Epithelial cell of esophagus (primary cell): ENCODE results near the gene WNT16.
"Not testable (repeated sequence)": the region's sequence is repeated elsewhere in the genome, so short reads cannot be mapped to it uniquely, and the experiment has no call there.

Experiments
- DNase-seq: peaks from one replicate; pipeline ENCODE4 v3.0.0; 2010; ENCODE audit warnings: low read depth
- H3K4me3 ChIP-seq: 2 replicates; pipeline ENCODE4 v1.5.1; 2011; ENCODE audit warnings: mild to moderate bottlenecking, low read length, control low read depth
- TF ChIP-seq, protein P1 (sequence below): IDR thresholded peaks from 2 replicates; pipeline ENCODE4 v1.5.1; 2011; ENCODE audit warnings: low read depth, mild to moderate bottlenecking, low read length, control low read depth, inconsistent platforms; ENCODE audit not compliant: insufficient read depth; ENCODE audit errors: missing control alignments

WNT16 gene

DNA sequence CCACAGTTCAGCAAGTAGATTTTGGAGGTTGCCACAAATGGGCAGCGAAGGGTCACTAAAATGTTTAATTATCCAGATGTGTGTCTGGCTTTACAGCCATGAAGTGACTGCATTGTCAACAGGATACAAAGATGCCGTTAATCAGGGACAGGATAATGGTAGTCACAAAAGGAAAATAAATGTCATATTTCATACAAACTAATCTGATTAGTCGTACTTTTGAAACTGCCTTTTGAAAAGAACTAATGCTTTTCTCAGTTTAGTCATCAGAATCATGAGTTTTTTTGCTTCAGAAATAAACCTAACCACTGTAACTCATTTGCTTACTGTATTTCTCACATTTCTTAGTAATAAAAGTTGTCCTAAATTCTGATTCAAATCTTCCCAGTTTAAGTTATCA is 22.2 kb upstream of the WNT16 start:
- no peak overlapping the region for H3K4me3 ChIP-seq
- no peak for DNase-seq
- TF ChIP-seq, protein P1, sequence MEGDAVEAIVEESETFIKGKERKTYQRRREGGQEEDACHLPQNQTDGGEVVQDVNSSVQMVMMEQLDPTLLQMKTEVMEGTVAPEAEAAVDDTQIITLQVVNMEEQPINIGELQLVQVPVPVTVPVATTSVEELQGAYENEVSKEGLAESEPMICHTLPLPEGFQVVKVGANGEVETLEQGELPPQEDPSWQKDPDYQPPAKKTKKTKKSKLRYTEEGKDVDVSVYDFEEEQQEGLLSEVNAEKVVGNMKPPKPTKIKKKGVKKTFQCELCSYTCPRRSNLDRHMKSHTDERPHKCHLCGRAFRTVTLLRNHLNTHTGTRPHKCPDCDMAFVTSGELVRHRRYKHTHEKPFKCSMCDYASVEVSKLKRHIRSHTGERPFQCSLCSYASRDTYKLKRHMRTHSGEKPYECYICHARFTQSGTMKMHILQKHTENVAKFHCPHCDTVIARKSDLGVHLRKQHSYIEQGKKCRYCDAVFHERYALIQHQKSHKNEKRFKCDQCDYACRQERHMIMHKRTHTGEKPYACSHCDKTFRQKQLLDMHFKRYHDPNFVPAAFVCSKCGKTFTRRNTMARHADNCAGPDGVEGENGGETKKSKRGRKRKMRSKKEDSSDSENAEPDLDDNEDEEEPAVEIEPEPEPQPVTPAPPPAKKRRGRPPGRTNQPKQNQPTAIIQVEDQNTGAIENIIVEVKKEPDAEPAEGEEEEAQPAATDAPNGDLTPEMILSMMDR = no peak

DNA sequence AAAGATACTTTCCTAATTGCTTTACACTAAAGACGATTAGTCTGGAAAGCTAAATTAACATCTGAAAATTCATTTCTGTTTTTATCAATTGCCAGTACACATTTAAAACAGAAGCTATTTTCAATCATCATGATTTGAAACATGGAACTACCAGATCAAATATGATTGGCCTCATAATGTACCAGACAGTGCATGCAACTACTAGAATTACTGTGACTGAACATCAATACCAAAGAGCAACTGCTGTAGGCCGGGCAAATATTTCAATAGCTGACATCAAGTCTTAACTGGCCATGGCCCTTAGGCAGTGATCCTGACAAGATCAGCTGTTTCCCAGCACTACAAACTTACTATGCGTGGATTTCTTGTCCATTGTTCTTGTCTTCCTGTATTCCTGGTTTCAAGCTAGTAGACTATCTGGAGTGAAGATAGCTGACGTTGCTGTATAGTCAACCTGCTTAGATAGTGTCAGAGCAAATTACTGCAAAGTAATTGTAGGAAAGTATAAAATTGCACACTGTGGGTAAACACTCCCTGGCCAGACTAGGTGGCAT is 21.7 kb upstream of the WNT16 start:
- H3K4me3 ChIP-seq = no peak overlapping the region
- DNase-seq = peak; percentile 93
- TF ChIP-seq, protein P1 = no peak

DNA sequence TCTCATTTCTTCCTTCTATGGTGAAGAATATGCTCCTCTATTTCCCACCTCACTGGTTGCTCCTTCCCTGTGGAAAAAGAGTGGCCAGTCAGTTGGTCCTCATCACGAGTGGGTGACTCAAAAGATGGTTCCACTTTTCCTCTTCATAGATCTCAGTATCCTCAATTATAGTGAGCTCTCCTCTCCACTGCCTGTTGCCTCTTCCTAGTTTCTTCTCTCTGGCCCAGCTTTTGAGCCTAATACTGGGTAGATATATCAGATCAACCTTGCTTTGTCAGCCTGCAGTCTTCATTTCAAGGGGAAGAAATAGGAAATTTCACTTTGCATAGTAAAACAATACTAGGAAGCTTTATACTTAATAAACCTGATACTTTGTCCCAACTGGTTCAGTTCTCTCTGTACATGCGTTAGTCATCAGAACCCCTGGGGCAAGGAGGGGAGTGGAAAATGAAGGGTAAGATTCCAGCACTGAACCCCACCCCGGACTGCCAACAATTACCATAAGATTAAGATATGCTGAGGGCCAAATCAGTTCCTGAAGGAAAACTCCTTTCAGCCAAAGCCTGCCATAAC is 15.5 kb upstream of the WNT16 start:
- peak; percentile 81 for DNase-seq
- no peak overlapping the region for H3K4me3 ChIP-seq
- TF ChIP-seq, protein P1 = no peak

DNA sequence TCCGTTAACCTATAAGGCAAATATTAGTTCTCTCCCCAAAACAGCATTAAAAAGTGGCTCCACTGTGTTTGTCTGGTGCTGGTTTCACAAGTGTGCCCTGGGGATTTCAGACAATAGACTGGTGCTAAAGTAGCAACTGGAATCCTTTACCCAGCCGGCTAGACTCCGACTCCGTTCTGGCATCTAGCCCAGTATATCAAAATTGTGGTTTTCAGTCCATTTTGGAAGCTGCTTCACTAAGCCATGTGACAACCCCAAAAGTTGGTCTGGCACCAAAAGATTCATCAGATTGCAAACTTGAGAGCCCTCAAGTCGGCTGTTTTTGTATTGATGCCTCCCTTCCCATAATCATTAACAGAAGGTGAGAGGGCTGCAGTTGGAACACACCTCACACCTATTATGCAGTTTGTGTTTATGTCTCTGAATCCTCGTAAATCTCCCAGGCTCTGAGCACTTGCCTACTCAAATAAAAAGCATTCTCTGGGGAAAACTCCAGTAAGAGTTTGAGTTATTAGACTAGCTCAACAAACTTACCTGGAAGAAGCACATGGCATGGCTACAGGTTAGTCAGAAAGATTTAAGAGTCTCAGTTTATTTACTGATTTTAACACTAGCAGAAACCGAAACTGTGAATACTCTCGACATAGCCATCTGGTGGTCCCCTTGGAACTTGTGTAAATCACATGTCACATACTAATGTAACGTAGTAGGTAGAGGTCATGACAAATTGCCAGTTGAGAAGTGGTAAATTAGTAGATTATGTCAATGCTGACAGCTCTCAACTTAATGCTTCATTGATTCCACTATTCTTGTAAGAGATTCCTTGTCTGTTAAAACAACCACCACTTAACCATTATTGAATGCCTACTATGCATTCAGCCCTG is 14.8 kb upstream of the WNT16 start:
- TF ChIP-seq, protein P1 = no peak
- no peak overlapping the region for H3K4me3 ChIP-seq
- no peak for DNase-seq

GRCh38 chr7:121315170-121315569 is 13.6 kb upstream of the WNT16 start:
- H3K4me3 ChIP-seq, DNase-seq: not testable (repeated sequence)

DNA sequence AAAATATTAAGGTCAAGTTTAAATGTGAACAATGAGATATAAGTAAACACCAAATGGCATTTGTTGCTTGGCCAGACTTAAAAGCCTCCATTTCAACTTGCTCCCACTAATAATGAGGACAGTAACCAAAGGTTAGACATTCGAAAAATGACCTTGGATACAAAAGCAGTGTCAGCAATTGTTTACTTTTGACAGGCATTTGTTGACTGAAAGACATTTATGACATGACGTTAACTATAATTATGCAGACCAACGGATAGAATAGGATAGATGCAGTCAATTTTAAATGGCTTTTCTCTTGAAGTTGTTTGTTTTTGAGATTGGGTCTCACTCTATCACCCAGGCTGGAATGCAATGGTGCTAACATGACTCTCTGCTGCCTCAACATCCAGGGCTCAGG is 6.3 kb upstream of the WNT16 start:
- DNase-seq = no peak
- TF ChIP-seq, protein P1 = no peak
- no peak overlapping the region for H3K4me3 ChIP-seq

DNA sequence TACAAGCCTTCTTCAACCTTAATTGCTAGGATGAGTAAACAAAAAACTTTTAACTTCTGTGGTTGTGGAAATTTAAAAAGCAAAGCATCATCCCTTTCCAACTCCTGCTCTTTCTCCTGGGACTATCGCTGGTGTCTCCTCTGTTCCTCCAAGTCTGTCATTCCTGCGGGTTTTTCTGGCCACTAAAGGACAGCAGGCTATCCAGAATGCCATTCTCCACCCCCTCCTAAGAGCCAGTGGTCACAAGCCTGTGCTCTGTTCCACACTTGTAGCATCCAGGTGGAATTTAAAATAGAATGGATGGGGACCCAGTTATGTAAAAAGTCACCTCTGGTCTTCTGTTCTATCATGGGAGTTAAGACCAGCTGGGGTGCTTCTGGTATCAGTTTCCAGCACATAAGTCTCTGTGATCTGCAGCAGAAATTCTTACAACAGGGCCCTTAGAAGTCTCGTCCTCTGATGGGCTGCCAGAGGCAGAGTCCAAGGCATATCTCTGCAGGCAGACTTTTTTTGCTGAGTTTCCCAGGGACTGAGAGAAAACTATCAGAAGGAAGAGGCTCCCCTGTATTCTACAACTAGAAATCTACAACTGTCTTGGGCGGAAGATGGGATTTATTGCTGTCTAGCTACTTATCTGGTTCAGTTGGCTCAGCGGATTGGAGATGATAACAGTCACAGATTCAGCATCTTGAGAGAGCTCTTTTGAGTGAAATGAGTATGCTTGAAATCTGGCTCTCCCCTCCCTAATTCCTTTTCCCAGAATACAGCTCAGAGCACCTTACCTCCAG is 5.1 kb upstream of the WNT16 start:
- DNase-seq = no peak
- H3K4me3 ChIP-seq = no peak overlapping the region
- TF ChIP-seq, protein P1 = no peak
